NAMALWA (cell line): Measurements from ENCODE around the gene INSL4.

Experiments
- DNase-seq: peaks from one replicate; pipeline ENCODE4 v3.0.0-alpha.2; 2015; ENCODE audit warnings: low spot score

The INSL4 gene

GRCh38 chr9:5231212-5231611 is at the start of gene INSL4:
TSS of gene INSL4 (plus strand) at chr9:5231419. CDS start at chr9:5231524, 105 bp downstream.
- DNase-seq: no peak

- no peak for DNase-seq
Measured at GRCh38 chr9:5184776-5185175, 46.4 kb upstream of the INSL4 start.

- DNase-seq: no peak
Measured at GRCh38 chr9:5185220-5185840, 45.9 kb upstream of the INSL4 start, which contains the start of gene INSL6. TSS of gene INSL6 (minus strand) at chr9:5185639. CDS start at chr9:5185602, 37 bp downstream.

GRCh38 chr9:5186416-5187169 is 44.6 kb upstream of the INSL4 start:
- peak; percentile 47 for DNase-seq

- no peak for DNase-seq
Measured at GRCh38 chr9:5188060-5188984, 42.9 kb upstream of the INSL4 start.

GRCh38 chr9:5191985-5192384 is 39.2 kb upstream of the INSL4 start:
- DNase-seq: no peak

- DNase-seq: no peak
Measured at GRCh38 chr9:5193345-5193744, 37.9 kb upstream of the INSL4 start.

GRCh38 chr9:5195463-5195862 is 35.8 kb upstream of the INSL4 start:
- no peak for DNase-seq

- DNase-seq: no peak
Measured at GRCh38 chr9:5205071-5205470, 26.1 kb upstream of the INSL4 start.

- no peak for DNase-seq
Measured at GRCh38 chr9:5230554-5230953, 665 bp upstream of the INSL4 start.

- peak; percentile 49 for DNase-seq
Measured at GRCh38 chr9:5263351-5264218, 32.4 kb downstream of the INSL4 start.

- DNase-seq: no peak
Measured at GRCh38 chr9:5264219-5264595, 33.0 kb downstream of the INSL4 start.

GRCh38 chr9:5265939-5266338 is 34.7 kb downstream of the INSL4 start:
- DNase-seq: no peak

- no peak for DNase-seq
Measured at GRCh38 chr9:5269249-5269715, 38.1 kb downstream of the INSL4 start.

GRCh38 chr9:5274770-5275169 is 43.6 kb downstream of the INSL4 start:
- no peak for DNase-seq

- DNase-seq: peak; percentile 19
Measured at GRCh38 chr9:5278486-5278885, 47.3 kb downstream of the INSL4 start.
